MM.1S (cell line): ENCODE results near the gene EMP3.

ENCODE experiments used
- DNase-seq: peaks from one replicate; pipeline ENCODE4 v3.0.0-alpha.2; 2015
- H2AFZ ChIP-seq: fragments of 300-600 bp; sonication (generic); 2 replicates; pipeline ENCODE4 v1.6.0; 2016; ENCODE audit warnings: antibody characterized with exemption, low read length
- H3F3A ChIP-seq: fragments of 300-600 bp; sonication (generic); 2 replicates; pipeline ENCODE4 v1.6.1; 2016; ENCODE audit warnings: mild to moderate bottlenecking, antibody characterized with exemption, low read length, moderate library complexity, mixed read lengths; ENCODE audit not compliant: insufficient read depth
- H3K27ac ChIP-seq: fragments of 300-600 bp; sonication (generic); 2 replicates; pipeline ENCODE4 v1.5.1; 2016; ENCODE audit warnings: mild to moderate bottlenecking, low read length
- H3K27me3 ChIP-seq: fragments of 300-600 bp; sonication (generic); replicated peaks from 2 replicates; pipeline ENCODE4 v1.6.0; 2016; ENCODE audit warnings: low read length; ENCODE audit not compliant: insufficient read depth
- H3K36me3 ChIP-seq: fragments of 300-600 bp; sonication (generic); replicated peaks from 2 replicates; pipeline ENCODE4 v1.6.1; 2016; ENCODE audit warnings: mild to moderate bottlenecking, low read length, mixed read lengths; ENCODE audit not compliant: insufficient read depth
- H3K4me1 ChIP-seq: fragments of 300-600 bp; sonication (generic); 2 replicates; pipeline ENCODE4 v1.6.1; 2016; ENCODE audit warnings: low read length, mixed read lengths
- H3K4me2 ChIP-seq: fragments of 300-600 bp; sonication (generic); 2 replicates; pipeline ENCODE4 v1.6.0; 2016; ENCODE audit warnings: low read depth, low read length
- H3K4me3 ChIP-seq: fragments of 300-600 bp; sonication (generic); 2 replicates; pipeline ENCODE4 v1.5.1; 2016; ENCODE audit warnings: low read length, mixed read lengths
- H3K79me2 ChIP-seq: fragments of 300-600 bp; sonication (generic); 2 replicates; pipeline ENCODE4 v1.6.1; 2016; ENCODE audit warnings: mixed run types, low read length, mixed read lengths
- H3K9ac ChIP-seq: fragments of 300-600 bp; sonication (generic); 2 replicates; pipeline ENCODE4 v1.6.1; 2016; ENCODE audit warnings: low read length, mixed read lengths
- H3K9me2 ChIP-seq: fragments of 300-600 bp; sonication (generic); replicated peaks from 2 replicates; pipeline ENCODE4 v1.6.1; 2016; ENCODE audit warnings: mild to moderate bottlenecking, low read length, mixed read lengths; ENCODE audit not compliant: insufficient read depth
- H3K9me3 ChIP-seq: fragments of 300-600 bp; sonication (generic); replicated peaks from 2 replicates; pipeline ENCODE4 v1.6.1; 2016; ENCODE audit warnings: mild to moderate bottlenecking, low read length, mixed read lengths; ENCODE audit not compliant: insufficient read depth
- H4K20me1 ChIP-seq: fragments of 300-600 bp; sonication (generic); 2 replicates; pipeline ENCODE4 v1.6.1; 2016; ENCODE audit warnings: mild to moderate bottlenecking, low read length, moderate library complexity, mixed read lengths; ENCODE audit not compliant: insufficient read depth
- CTCF ChIP-seq: fragments of 300-600 bp; sonication (generic); IDR thresholded peaks from 2 replicates; pipeline ENCODE4 v1.5.1; 2016; ENCODE audit warnings: antibody characterized with exemption, low read length, mixed read lengths
- EZH2 ChIP-seq: fragments of 300-600 bp; sonication (generic); optimal IDR thresholded peaks from 2 replicates; pipeline ENCODE3; 2017; ENCODE audit warnings: low read depth, mild to moderate bottlenecking, antibody characterized with exemption, low read length, mixed read lengths
- EZH2phosphoT487 ChIP-seq: fragments of 300-600 bp; sonication (generic); IDR thresholded peaks from 2 replicates; pipeline ENCODE4 v1.6.1; 2018; ENCODE audit warnings: antibody characterized with exemption, low read length

EMP3 gene

GRCh38 chr19:48302600-48302959 is 22.8 kb upstream of the EMP3 start:
- H3K36me3 ChIP-seq, result no peaks in the 10 kb centered on the region
- H2AFZ ChIP-seq, result no peak overlapping the region
- DNase-seq, result no peak
- H3K4me1 ChIP-seq, result no peaks in the 10 kb centered on the region
- H4K20me1 ChIP-seq, result no peaks in the 10 kb centered on the region
- H3K4me2 ChIP-seq, result no peak overlapping the region
- no peak overlapping the region for H3K4me3 ChIP-seq
- H3K27me3 ChIP-seq, result peaks cover 70% of the 10 kb centered on the region
- TF ChIP-seq EZH2phosphoT487, result no peak
- TF ChIP-seq EZH2, result no peak
- no peak for TF ChIP-seq CTCF
- no peaks in the 10 kb centered on the region for H3K79me2 ChIP-seq
- H3F3A ChIP-seq, result no peaks in the 10 kb centered on the region
- no peaks in the 10 kb centered on the region for H3K9me3 ChIP-seq
- no peak overlapping the region for H3K27ac ChIP-seq
- H3K9me2 ChIP-seq, result no peaks in the 10 kb centered on the region
- no peak overlapping the region for H3K9ac ChIP-seq

GRCh38 chr19:48303367-48303766 is 22.0 kb upstream of the EMP3 start:
- TF ChIP-seq EZH2phosphoT487, result no peak
- TF ChIP-seq CTCF, result no peak
- TF ChIP-seq EZH2, result no peak
- H4K20me1 ChIP-seq, result no peaks in the 10 kb centered on the region
- H3K4me1 ChIP-seq, result no peaks in the 10 kb centered on the region
- H3K4me2 ChIP-seq, result no peak overlapping the region
- H3K9me2 ChIP-seq, result no peaks in the 10 kb centered on the region
- no peak for DNase-seq
- no peaks in the 10 kb centered on the region for H3K36me3 ChIP-seq
- no peaks in the 10 kb centered on the region for H3F3A ChIP-seq
- H3K4me3 ChIP-seq, result no peak overlapping the region
- H3K27ac ChIP-seq, result no peak overlapping the region
- H2AFZ ChIP-seq, result no peak overlapping the region
- H3K27me3 ChIP-seq, result peaks cover 67% of the 10 kb centered on the region
- no peaks in the 10 kb centered on the region for H3K9me3 ChIP-seq
- no peaks in the 10 kb centered on the region for H3K79me2 ChIP-seq
- no peak overlapping the region for H3K9ac ChIP-seq

GRCh38 chr19:48303866-48304265 is 21.5 kb upstream of the EMP3 start:
- no peaks in the 10 kb centered on the region for H3K9me3 ChIP-seq

More at GRCh38 chr19:48303866-48304265, 21.5 kb upstream of the EMP3 start:
- H4K20me1 ChIP-seq, result no peaks in the 10 kb centered on the region
- H3K9ac ChIP-seq, result no peak overlapping the region
- H3K36me3 ChIP-seq, result no peaks in the 10 kb centered on the region
- H3K4me1 ChIP-seq, result no peaks in the 10 kb centered on the region
- DNase-seq, result no peak
- no peaks in the 10 kb centered on the region for H3K79me2 ChIP-seq
- H3K4me3 ChIP-seq, result no peak overlapping the region
- no peaks in the 10 kb centered on the region for H3K9me2 ChIP-seq
- H2AFZ ChIP-seq, result no peak overlapping the region
- H3K27ac ChIP-seq, result no peak overlapping the region
- H3K4me2 ChIP-seq, result no peak overlapping the region
- TF ChIP-seq EZH2 (no peak), CTCF (no peak), EZH2phosphoT487 (no peak)
- peaks cover 67% of the 10 kb centered on the region for H3K27me3 ChIP-seq
- H3F3A ChIP-seq, result no peaks in the 10 kb centered on the region
